Astrocyte (in vitro differentiated cells and primary cell): ENCODE data around the gene C9orf153. TPM values are rescaled to one million over a fixed set of nuclear protein-coding genes. Genes with fewer than 3 reads are reported as not detected.

Source experiments
- DNase-seq: peaks from one replicate; pipeline ENCODE4 v3.0.0-alpha.2; 2010; ENCODE audit warnings: low read depth
- FAIRE-seq: peaks from 2 replicates; lab custom pipeline; 2011; peaks lifted over from hg19 to GRCh38; lab: Jason Lieb, UNC
- H2AFZ ChIP-seq: 2 replicates; pipeline ENCODE4 v1.6.0; 2012; ENCODE audit warnings: low read depth, low read length, inconsistent platforms
- H3K27ac ChIP-seq: 2 replicates; pipeline ENCODE4 v1.5.1; 2011; ENCODE audit warnings: low read depth, low read length, inconsistent platforms
- H3K27me3 ChIP-seq: 2 replicates; pipeline ENCODE4 v1.6.0; 2011; ENCODE audit warnings: low read length, inconsistent platforms; ENCODE audit not compliant: insufficient read depth
- H3K36me3 ChIP-seq: 2 replicates; pipeline ENCODE4 v1.5.1; 2011; ENCODE audit warnings: low read length, inconsistent platforms; ENCODE audit not compliant: insufficient read depth
- H3K4me1 ChIP-seq: 2 replicates; pipeline ENCODE4 v1.5.1; 2011; ENCODE audit warnings: low read length, inconsistent platforms; ENCODE audit not compliant: insufficient read depth
- H3K4me2 ChIP-seq: 2 replicates; pipeline ENCODE4 v1.6.0; 2012; ENCODE audit warnings: low read length, inconsistent platforms
- H3K4me3 ChIP-seq: 2 replicates; pipeline ENCODE4 v1.5.1; 2011; ENCODE audit warnings: low read depth, mild to moderate bottlenecking, low read length, inconsistent platforms; ENCODE audit not compliant: insufficient read depth
- H3K79me2 ChIP-seq: 2 replicates; pipeline ENCODE4 v1.6.0; 2012; ENCODE audit warnings: mild to moderate bottlenecking, low read length, inconsistent platforms; ENCODE audit not compliant: insufficient read depth
- H3K9ac ChIP-seq: 2 replicates; pipeline ENCODE4 v1.6.0; 2012; ENCODE audit warnings: mild to moderate bottlenecking, low read length, inconsistent platforms
- H3K9me3 ChIP-seq: 2 replicates; pipeline ENCODE4 v1.5.1; 2012; ENCODE audit warnings: low read depth, mild to moderate bottlenecking, low read length, inconsistent platforms; ENCODE audit not compliant: insufficient read depth
- H4K20me1 ChIP-seq: 2 replicates; pipeline ENCODE4 v1.6.0; 2012; ENCODE audit warnings: low read length, inconsistent platforms; ENCODE audit not compliant: insufficient read depth
- H3K27ac Mint-ChIP-seq: one replicate; pipeline ENCODE4 v1.8.0; 2021; ENCODE audit warnings: mild to moderate bottlenecking, mixed read lengths; ENCODE audit not compliant: unreplicated experiment
- H3K27me3 Mint-ChIP-seq: one replicate; pipeline ENCODE4 v1.8.0; 2021; ENCODE audit warnings: low read depth, mixed read lengths; ENCODE audit not compliant: unreplicated experiment
- H3K36me3 Mint-ChIP-seq: one replicate; pipeline ENCODE4 v1.8.0; 2021; ENCODE audit warnings: low read depth, mixed read lengths; ENCODE audit not compliant: unreplicated experiment
- H3K4me1 Mint-ChIP-seq: one replicate; pipeline ENCODE4 v1.8.0; 2021; ENCODE audit warnings: low read depth, mixed read lengths; ENCODE audit not compliant: unreplicated experiment
- H3K4me3 Mint-ChIP-seq: one replicate; pipeline ENCODE4 v1.8.0; 2021; ENCODE audit warnings: mild to moderate bottlenecking, moderate library complexity, mixed read lengths; ENCODE audit not compliant: unreplicated experiment
- H3K9me3 Mint-ChIP-seq: one replicate; pipeline ENCODE4 v1.8.0; 2021; ENCODE audit warnings: mild to moderate bottlenecking, mixed read lengths; ENCODE audit not compliant: unreplicated experiment
- CTCF ChIP-seq: IDR thresholded peaks from 2 replicates; pipeline ENCODE4 v1.5.1; 2011; ENCODE audit warnings: low read depth, mild to moderate bottlenecking, inconsistent platforms, low read length, moderate library complexity; ENCODE audit not compliant: insufficient read depth
- EZH2 ChIP-seq: IDR thresholded peaks from 2 replicates; pipeline ENCODE4 v1.6.1; 2012; ENCODE audit warnings: mild to moderate bottlenecking, low read length, inconsistent platforms; ENCODE audit not compliant: insufficient read depth
- total RNA-seq: library from RNA; stranded (reverse); gene quantifications from 2 replicates; pipeline ENCODE4 v1.2.1, GENCODE V29; 2021

Gene C9orf153
- total RNA-seq, 1 donor from 2014 or later = not detected

GRCh38 chr9:86262492-86262891 is 3.0 kb upstream of the C9orf153 start:
- Mint-ChIP-seq H3K4me1 (peaks cover 2% of the 10 kb centered on the region), H3K27me3 (no peaks in the 10 kb centered on the region), H3K27ac (no peak overlapping the region), H3K4me3 (no peak overlapping the region), H3K36me3 (peaks cover 12% of the 10 kb centered on the region), H3K9me3 (no peaks in the 10 kb centered on the region)
- Histone ChIP-seq H3K79me2 (no peaks in the 10 kb centered on the region), H3K27me3 (no peaks in the 10 kb centered on the region), H3K27ac (no peak overlapping the region), H3K4me2 (no peak overlapping the region), H3K36me3 (no peaks in the 10 kb centered on the region), H2AFZ (no peak overlapping the region), H3K4me3 (no peak overlapping the region), H4K20me1 (no peaks in the 10 kb centered on the region), H3K9me3 (no peaks in the 10 kb centered on the region), H3K9ac (no peak overlapping the region), H3K4me1 (no peaks in the 10 kb centered on the region)
- DNase-seq (no peak), FAIRE-seq (no peak)
- TF ChIP-seq CTCF = no peak
- no peak for TF ChIP-seq EZH2

GRCh38 chr9:86257391-86257790 is 2.1 kb downstream of the C9orf153 start:
- no peak overlapping the region for H3K4me3 Mint-ChIP-seq
- no peak for DNase-seq
- H4K20me1 ChIP-seq = no peaks in the 10 kb centered on the region

More at GRCh38 chr9:86257391-86257790, 2.1 kb downstream of the C9orf153 start:
- H3K9ac ChIP-seq = no peak overlapping the region
- no peak for TF ChIP-seq CTCF
- no peak for TF ChIP-seq EZH2
- H3K27me3 ChIP-seq = no peaks in the 10 kb centered on the region
- no peaks in the 10 kb centered on the region for H3K9me3 ChIP-seq
- no peak overlapping the region for H2AFZ ChIP-seq
- peaks cover 4% of the 10 kb centered on the region for H3K36me3 Mint-ChIP-seq
- H3K4me2 ChIP-seq = no peak overlapping the region
- no peaks in the 10 kb centered on the region for H3K4me1 Mint-ChIP-seq
- H3K27ac ChIP-seq = no peak overlapping the region
- H3K27ac Mint-ChIP-seq = no peak overlapping the region
- no peaks in the 10 kb centered on the region for H3K4me1 ChIP-seq
- FAIRE-seq = no peak
- no peak overlapping the region for H3K4me3 ChIP-seq
- no peaks in the 10 kb centered on the region for H3K79me2 ChIP-seq
- H3K27me3 Mint-ChIP-seq = no peaks in the 10 kb centered on the region
- no peaks in the 10 kb centered on the region for H3K36me3 ChIP-seq
- H3K9me3 Mint-ChIP-seq = no peaks in the 10 kb centered on the region
